NCI-H1092 treated with DMSO at 0.1 percent for 48 hours (cell line): ENCODE measurements around the gene PLA1A.

ENCODE experiments used
- DNase-seq: peaks from one replicate; lab custom pipeline; 2025; lab: John Stamatoyannopoulos, UW

PLA1A gene

DNA sequence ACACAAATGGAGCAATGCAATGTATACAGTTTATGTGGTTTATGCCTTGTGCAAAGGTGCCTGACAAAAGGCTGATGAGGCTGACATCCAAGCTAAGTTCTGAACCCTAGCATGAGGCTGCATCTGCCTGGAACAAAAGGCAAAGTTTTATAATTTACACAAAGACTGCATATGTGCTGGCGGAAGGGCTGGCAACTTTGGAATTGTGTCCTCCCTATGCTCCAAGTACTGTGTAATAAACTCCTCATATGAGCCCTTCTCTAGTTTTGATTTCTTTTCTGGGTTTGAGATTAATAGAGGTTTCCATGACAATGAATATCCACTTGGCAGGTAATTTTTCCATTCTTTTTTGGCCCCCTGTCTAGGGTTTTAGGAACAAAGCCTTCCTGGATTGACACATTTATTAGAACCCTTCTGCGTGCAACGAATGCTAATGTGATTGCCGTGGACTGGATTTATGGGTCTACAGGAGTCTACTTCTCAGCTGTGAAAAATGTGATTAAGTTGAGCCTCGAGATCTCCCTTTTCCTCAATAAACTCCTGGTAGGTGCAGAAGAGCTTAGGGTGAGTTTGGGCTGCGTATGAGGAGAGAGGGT, 10.8 kb downstream of the PLA1A start:
- DNase-seq: no peak

DNA sequence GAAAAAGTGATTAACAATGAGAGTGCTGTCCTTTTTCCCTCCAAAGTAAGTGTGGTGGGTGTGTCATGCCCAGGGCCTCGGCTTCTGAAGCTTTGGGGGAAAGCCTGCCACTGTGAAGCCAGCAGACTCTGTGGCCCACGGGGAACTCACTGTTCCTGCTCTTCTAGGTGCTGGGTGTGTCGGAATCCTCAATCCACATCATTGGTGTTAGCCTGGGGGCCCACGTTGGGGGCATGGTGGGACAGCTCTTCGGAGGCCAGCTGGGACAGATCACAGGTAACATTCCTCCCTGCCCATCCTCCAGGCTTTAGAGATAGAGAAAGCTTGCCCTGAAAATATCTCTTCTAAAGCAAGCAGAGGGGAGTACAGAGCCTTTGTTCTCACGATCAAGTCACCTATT, 11.6 kb downstream of the PLA1A start:
- no peak for DNase-seq

DNA sequence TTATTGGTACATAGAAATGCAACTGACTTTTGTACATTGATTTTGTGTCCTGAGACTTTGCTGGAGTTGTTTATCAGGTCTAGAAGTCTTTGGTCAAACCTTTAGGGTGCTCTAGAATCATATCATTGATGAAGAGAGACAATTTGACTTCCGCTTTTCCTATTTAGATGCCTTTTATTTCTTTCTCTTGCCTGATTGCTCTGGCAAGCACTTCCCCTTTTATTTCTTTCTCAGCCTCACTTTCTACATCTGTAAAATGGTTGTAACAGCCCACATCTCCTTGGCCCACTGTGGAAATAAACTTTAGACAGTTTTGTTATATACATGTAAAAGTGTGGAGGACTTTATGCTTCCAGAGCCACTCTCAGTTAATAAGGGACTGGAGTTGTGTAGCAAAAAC, 14.0 kb downstream of the PLA1A start:
- no peak for DNase-seq

DNA sequence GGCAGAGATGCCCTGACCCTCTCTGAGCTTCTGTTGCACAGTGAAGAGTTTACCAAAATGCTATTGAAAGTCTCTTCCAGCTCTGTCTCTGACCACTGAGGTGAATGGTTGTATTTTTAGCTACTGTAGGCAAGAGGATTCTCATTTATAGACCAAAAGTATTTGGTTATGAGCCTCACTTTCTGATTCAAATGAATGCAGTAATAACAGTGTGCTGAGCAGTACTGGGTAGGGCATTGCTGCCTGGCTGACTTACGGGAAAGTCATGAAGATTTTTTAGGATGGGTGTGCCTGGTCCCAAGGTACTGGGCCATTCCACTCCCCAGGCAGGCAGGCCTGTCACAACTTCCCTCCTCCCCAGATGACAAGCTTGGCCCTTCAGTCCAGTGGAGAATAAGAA, 15.5 kb downstream of the PLA1A start:
- no peak for DNase-seq

DNA sequence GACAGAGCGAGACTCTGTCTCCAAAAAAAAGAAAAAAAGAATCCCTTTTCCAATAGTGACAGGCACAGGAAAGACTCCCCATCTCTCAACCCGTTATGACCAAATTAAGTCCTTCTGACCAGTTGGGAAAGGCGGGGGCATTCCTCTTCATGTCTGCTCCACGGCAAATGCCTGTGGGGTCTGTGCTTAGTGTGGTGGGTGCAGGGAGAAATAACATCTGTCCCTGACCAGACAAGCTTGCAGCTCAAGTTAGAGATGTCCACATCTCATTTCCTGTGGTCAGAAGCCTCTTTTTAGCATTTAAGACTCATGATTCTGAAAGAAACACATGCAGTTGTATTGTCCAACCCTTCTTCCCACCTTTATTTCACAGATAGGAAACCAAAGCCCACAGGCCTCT, 16.2 kb downstream of the PLA1A start:
- no peak for DNase-seq

DNA sequence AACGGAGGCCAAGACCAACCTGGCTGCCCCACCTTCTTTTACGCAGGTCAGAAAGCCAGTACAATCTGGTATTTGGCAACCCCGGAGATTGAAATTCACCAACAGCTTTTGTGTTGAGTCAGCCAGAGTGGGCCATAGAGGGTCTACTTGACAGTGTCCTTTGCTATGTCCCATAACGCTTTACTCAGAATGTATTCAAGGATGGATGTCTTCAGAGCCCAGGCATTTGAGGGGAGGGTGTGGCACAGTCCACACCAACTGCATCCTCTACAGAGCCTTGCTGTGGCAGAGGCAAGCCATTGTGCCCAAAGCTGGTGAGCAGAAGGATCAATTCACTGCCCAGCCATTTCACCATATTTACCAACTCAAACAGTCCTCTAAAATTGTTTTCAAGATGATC, 18.4 kb downstream of the PLA1A start:
- no peak for DNase-seq

DNA sequence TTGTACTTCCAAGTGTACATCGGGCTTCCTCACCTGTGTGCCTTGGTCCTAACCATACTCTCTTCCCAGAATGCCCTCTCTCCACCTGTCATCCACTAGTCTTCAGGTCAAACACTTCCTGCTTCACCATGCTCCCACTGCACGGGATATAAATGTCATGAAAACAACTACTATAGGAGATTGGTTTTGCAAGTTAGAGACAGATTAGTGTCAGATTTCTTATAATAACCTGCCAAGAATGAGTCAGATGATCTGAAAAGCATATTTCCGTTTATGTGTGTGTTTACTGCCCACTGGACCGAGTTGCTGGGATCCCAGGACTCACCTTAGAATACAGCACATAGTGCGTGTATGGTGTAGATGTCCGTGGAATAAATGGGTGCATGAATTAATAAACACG, 21.4 kb downstream of the PLA1A start:
- DNase-seq: no peak

DNA sequence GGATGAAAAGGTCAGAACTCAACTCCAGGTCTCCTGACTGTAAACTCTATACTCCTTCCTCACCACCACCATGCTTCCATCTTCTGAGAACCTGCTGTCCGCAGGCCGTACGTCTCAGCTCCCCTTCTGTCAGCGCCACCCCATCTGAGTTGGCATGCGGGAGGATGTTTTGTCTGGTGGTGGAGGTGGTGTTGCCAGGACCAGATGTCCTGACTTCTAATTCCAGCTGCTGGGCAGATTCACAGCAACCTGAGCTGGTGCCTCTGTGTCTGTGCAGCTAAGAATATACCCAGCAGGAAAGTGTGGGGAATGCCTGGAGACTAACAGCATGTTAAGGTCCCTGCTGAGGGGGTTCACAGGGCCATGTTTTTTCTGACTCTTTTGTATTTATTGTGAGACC, 23.2 kb downstream of the PLA1A start:
- DNase-seq: no peak

DNA sequence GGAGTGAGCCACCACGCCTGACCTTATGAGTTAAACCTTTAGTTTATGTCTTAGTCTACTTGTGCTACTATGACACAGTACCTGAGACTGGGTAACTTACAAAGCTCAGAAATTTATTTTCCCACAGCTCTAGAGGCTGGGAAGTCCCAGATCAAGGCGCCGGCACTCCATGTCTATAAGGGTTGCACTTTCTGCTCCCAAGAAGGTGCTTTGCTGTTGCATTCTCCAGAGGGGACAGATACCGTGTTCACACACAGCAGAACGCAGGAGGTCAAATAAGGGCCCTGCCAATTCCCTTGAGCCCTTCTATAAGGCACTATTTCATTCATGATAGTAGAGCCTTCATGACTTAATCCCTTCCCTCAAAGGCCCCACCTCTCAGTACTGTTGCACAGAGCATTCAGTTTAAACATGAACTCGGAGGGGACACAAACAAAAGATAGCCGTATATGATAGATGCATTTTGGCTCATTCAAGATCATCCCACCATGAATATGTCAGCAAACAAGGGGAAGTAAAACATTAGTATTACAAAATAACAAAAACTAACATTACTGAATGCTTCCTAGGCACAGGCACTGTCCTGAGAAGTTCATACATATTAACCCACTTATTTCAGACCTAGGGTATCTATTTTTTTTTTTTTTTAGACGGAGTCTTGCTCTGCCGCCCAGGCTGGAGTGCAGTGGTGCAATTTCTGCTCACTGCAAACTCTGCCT, 26.5 kb downstream of the PLA1A start:
- DNase-seq: no peak

DNA sequence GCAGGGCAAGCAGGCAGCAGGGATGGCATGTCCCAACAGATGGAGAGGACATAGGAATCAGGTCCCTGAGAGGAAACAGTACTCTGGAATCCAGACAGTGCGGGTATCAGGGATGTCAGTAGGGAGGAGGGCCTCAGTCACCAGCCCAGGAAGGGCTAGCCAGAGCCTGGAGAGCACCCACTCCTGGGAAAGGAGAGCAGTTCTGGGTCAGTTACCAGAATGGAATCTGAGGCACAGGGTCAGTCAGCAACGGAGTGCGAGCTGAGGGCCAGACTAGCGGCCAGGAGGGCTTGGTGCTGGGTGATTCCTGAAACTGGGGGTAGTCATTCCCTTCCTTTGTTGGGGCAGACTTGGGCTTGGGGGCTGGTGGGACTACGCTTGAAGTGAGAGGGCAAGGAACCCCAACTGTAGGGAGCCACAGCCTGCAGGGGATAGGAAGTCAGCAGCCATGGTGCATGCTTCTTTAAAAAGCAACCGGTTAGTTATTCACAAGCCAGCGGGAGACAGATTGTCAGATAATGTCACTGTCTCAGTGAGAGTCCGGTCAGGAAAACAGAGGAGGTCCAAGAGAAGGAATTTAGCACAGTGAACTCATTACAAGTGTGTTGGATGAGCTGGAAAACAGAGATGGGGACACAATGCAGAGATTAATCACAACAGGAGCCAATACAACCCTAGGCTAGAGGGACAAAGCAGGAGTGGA, 27.9 kb downstream of the PLA1A start:
- DNase-seq: no peak

DNA sequence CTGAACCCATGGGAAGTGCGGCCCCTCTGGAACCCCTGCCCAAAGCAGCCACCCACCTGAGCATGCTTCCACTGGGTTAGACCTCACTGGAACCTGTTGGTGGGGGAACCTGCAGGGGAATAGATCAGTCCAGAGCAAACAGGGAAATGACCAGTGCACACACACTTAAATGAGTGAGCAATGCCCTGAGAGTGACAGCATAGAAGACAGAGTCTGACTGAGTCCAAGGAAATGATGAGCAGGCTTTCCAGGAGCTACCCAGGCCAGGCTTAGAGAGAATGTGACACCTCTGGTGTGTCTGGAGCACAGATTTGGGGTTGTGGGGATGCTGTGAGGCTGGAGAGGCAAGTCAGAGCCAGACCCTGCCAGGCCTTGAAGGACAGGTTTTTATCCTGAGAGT, 28.5 kb downstream of the PLA1A start:
- no peak for DNase-seq

DNA sequence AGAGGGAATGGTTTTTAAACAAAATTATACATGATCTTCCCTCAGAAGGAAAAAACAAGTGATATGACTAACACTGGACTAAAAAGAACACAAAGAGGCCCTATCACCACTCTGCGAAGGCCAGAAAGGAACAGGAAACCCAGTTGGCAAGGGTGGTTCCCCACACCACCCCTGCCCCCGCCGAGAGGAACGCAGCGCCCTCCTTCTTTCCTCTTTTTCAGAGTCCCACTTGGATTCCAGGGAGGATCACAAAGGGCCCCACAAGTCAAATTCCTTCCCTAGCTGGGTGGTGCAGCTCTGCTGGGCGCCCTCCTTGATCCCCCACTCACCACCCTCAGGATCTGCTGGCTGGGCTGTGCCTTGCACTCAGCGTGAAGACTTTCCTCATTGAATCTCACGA, 29.8 kb downstream of the PLA1A start:
- DNase-seq: no peak

DNA sequence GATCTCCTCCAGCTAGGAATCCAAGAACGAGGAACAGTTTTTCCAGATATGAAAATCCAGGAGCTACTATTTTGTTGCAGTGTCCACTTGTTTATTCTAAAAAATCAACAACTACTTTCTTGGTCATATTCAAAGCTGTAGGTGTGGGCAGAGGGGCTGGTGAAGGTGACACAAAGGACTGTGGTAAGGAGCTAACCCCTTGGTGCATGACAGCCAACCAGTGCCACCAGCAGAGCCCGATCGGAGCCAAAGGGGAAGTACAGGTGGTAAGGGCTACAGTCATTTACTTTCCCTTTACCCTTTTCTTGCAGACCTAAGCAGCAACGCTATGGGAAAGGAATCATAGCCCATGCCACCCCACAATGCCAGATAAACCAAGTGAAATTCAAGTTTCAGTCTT, 30.7 kb downstream of the PLA1A start:
- DNase-seq: no peak

DNA sequence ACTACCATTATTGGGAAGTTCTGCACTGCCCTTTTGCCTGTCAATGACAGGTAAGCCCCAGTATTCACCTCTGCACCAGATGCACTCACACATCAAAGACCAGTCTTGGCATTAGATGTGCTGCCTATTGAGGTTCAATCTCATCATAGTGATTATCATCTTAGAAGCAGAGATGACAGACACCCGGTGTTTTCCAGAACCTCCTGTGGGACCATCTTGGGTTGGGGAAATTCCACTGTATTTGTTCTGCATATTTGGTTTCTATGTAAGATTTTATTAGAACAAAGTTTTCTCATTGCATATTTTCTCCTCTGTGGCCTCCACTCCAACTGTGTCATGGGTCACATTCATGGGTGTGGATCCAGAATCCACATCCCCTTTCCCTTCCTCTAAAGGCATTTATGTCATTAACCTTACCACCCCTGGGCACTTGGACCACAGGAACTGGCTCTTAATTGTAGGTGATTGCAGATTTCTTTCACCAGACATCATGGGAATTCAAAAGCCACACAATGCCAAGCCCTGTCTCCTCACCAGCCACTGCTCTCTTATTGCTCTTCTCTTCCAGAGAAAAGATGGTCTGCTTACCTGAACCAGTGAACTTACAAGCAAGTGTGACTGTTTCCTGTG, 31.2 kb downstream of the PLA1A start:
- DNase-seq: no peak

DNA sequence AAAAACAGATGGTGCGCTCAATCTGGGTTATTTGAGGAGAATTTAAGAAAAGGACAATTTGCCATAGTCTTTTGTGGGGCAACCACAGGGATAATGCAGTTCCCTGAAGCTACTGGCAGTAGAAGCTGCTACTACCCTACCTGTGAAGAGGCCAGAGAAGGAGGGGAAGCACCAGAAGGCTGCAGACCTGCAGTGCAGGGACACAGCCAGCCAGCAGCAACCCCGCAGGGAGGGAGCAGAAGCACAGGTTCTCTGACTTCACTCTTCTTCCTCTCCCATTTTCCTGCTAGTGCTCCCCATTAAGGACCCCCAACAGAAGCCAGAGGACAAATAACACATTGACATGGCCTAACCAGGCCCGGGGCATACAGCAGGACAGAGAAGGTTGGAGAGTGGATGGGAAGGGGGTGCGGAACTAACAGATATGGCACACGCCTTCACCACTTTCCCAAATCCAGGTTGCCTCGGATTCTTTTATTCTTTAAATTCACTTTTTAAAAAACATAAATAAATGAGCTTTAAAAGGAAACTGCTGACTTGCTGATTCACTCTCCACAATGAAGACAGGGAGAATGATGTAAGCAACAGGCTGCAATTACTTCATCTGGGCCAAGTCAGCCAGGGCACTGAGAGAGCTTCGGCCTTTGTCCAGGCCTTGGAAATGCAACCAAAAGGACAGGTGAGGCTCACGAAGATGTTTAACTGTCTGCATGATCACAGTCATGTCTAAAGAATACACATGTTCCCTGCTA, 32.6 kb downstream of the PLA1A start:
- no peak for DNase-seq

DNA sequence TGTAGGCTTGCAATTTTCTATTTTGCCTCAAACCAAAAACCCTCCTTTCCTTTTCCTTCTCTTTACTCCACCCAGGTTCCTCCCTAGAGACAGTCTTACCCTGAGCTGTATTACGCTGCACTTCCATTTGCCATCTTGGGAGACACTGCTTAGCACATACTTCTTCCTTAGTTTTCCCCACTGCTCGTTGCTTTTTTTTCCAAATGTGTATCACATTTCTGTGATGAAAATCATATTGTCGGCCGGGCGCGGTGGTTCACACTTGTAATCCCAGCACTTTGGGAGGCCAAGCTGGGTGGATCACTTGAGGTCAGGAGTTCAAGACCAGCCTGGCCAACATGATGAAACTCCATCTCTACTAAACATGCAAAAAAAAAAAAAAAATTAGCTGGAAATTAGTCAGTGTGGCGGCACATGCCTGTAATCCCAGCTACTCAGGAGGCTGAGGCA, 33.2 kb downstream of the PLA1A start:
- no peak for DNase-seq

DNA sequence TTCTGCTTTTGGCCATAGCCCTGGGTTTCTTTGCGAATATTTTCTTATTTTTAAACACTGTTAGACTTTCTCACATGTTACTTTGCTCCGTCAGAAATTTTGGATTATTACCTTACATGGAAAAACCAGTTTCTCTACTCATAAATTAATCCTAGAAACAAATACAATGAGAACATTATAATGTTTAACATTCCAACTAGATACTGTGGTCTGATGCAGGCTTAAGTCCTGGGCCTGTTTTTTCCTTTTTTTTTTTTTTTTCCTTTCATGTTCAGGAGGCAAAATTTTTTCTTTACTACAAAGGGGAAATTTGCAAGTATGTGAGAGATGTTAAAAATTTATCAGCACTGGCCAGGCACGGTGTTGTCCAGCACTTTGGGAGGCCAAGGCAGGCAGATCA, 33.8 kb downstream of the PLA1A start:
- DNase-seq: no peak

DNA sequence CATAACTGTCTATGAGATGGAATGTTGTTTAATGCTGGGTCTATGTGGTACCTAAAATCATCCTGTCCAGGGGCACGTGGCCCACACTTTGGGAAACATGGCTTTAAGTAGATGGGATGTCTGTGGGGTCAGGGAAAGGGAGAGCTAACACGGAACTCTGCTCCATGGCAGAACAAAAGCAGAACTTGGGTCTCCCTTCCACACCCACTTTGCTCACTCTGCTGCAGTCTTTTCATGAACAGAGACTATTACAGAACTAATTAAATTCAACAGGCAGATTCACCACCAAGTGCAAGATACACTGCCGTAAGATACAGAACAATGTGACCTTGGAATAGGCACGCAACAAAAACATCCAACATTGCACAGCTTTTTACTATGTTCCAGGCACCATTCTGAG, 34.5 kb downstream of the PLA1A start:
- DNase-seq: no peak

DNA sequence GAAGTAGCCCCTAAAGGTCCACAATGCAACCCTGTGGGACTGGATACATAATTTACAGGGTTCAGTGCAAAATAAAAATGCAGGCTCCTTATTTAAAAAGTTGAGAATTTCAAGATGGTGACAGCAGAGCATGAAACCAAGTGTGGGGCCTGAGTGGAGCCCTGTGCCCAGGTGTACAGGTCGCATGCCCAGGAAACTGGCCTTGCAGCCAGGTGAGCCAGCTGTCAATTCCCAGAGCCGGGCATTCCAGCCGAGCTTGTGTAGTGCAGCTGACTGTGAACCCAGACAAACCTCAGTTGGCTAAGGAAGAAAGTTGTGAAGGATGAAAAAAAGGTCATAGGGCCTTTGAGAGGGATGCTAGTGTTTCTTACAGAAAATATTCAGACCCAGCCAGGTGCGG, 35.1 kb downstream of the PLA1A start:
- DNase-seq: no peak

DNA sequence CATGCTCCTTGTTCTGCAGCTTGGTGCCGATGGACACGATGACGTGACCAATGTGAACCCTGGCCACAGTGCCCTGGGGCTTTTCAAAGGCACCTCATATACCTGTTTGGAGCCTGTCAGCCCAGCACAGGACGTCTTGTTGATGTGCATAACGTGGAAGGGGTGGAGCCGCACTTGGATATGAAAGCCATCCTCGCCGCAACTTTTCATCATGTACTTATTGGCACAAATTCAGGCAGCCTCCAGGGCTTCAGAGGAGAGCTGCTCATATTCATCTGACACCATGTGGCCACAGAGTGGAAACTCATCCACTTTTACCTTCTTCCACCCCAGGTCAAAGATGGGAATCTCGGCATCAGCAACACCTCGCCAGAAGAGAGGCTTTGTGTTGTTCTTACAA, 38.0 kb downstream of the PLA1A start:
- DNase-seq: no peak

DNA sequence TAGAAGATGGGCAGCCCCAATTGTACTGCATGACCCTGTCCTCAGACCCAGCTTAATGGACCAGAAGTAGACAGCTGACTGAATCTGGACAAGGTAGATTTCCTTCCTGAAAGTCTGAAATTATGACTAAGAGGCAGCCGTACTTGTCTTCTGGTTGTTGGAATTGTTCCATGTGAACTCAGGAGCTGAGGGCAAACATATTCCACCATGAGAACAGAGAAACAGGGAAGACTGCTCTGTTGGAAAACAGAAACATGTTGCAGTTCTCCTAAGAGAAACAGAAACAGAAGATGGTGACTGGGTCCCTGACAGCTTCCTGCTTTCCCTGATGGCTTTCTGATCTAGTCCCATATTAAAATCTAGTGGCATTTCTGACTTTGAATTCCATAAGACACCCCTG, 38.6 kb downstream of the PLA1A start:
- no peak for DNase-seq

DNA sequence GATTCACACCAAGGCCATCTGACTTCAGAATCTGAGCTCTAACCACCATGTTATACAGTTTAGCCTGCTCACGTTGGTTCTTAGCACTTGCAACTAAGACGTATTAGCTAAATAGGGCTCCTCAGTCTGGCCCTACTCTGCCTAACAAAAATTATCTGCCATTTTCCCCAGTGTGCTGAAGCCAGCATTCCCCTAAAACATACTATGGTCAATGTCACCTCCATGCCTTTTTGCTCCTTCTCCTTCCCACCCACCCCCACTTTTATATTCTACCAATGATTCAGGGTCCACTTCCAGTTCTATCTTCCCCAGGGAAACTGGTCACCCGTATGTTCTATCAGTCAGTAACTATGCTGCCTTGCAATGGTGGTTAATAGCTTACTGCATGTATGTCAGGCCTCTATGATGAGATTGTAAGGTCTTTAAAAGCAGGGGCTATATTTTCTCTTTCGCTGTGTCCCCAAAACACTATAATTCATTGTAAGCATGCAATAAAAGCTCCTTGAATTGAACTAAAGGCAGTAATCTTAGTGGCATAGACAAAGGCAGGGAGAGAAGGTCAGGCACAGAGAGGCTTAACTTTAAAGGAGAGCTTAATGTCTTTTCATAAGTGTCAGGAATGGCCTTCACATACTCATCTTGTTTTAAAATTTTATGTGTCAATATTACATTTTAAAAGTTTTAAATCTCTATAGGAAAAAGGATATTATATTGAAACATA, 39.4 kb downstream of the PLA1A start:
- DNase-seq: no peak
